Esophagus squamous epithelium (tissue), 5 donors: ENCODE results near the gene NRXN3. TPM values are rescaled to one million over a fixed set of nuclear protein-coding genes. Genes with fewer than 3 reads are reported as not detected.

Experiments
- DNase-seq: peaks from one replicate; lab custom pipeline; 2025; lab: John Stamatoyannopoulos, UW
- H3K27ac ChIP-seq, 4 donors: fragments of 200-600 bp; sonication (generic); one replicate each; pipeline ENCODE4 v1.5.1; 2016 to 2019; ENCODE audit warnings: mild to moderate bottlenecking in 1 of 4
- H3K27me3 ChIP-seq, 4 donors: fragments of 200-600 bp; sonication (generic); 1 replicate in 3 of 4; 2 replicates in 1 of 4; pipeline versions ENCODE4 v1.5.1 to v1.6.0; 2017 to 2021; ENCODE audit warnings: antibody characterized with exemption in 1 of 4
- H3K36me3 ChIP-seq, 3 donors: fragments of 200-600 bp; sonication (generic); one replicate each; pipeline ENCODE4 v1.5.1; 2016 to 2019
- H3K4me1 ChIP-seq, 3 donors: fragments of 200-600 bp; sonication (generic); one replicate each; pipeline ENCODE4 v1.5.1; 2017 to 2019
- H3K4me3 ChIP-seq, 4 donors: fragments of 200-600 bp; sonication (generic); 1 replicate in 3 of 4; 2 replicates in 1 of 4; pipeline ENCODE4 v1.5.1; 2016 to 2019; ENCODE audit warnings: mild to moderate bottlenecking in 2 of 4, moderate library complexity in 1 of 4
- H3K9me3 ChIP-seq, 3 donors: fragments of 200-600 bp; sonication (generic); one replicate each; pipeline ENCODE4 v1.5.1; 2016 to 2019
- CTCF ChIP-seq, 6 experiments: fragments of 450-650 bp in 4 of 6; fragments of 200-600 bp in 2 of 6; sonication (generic) in 2 of 6; IDR thresholded peaks; one replicate each; pipeline ENCODE4 v1.5.1; 2016 to 2019; ENCODE audit warnings: antibody characterized with exemption in 6 of 6, mild to moderate bottlenecking in 4 of 6, moderate library complexity in 4 of 6
- POLR2A ChIP-seq, 4 donors: fragments of 450-650 bp; IDR thresholded peaks; one replicate each; pipeline ENCODE4 v1.6.1; 2017; ENCODE audit warnings: antibody characterized with exemption in 4 of 4, mild to moderate bottlenecking in 4 of 4, moderate library complexity in 3 of 4
- WGBS, 2 donors: methylation state at CpG; one replicate each; pipeline ENCODE4 v1.1.5; 2018; 5-methylcytosine and 5-hydroxymethylcytosine counted together
- intact Hi-C: fragments of 100-400 bp; cut with DNase I; formaldehyde crosslinking; loops from one replicate; pipeline ENCODE4 v1.15.0; 2022
- total RNA-seq, 4 donors: library from RNA; depleted of rRNA; stranded (reverse); fragments of >200 nt; gene quantifications; one replicate each; pipeline ENCODE4 v1.1.0, GENCODE V29; 2016
- donor health status: DM: yes; HTN: yes; CAD: no.

NRXN3 gene
- total RNA-seq, 4 donors from 2014 or later = 0.30 to 15.8 (median 1.5) TPM

GRCh38 chr14:78763746-78764145, 593.6 kb downstream of the NRXN3 start:
- H3K27me3 ChIP-seq = no peaks in the 10 kb centered on the region
- H3K4me3 ChIP-seq = no peak overlapping the region
- H3K4me1 ChIP-seq = no peaks in the 10 kb centered on the region
- no peak for DNase-seq
- H3K27ac ChIP-seq = no peak overlapping the region
- no peaks in the 10 kb centered on the region for H3K36me3 ChIP-seq
- intact Hi-C loops = no loop called here
- WGBS, 2 donors = 80% methylated on average over 1 of the region's 1 CpG; no CpG with 5 or more reads in 1 of the 2 donors
- no peak for TF ChIP-seq CTCF (IDR thresholded peaks at IDR 0.05)
- H3K9me3 ChIP-seq = no peaks in the 10 kb centered on the region

GRCh38 chr14:78764240-78764639, 594.1 kb downstream of the NRXN3 start:
- WGBS, 2 donors = 39 to 43% methylated on average over 5 of the region's 5 CpGs
- intact Hi-C loops = no loop called here
- Histone ChIP-seq H3K27ac (no peak overlapping the region), H3K9me3 (no peaks in the 10 kb centered on the region), H3K4me3 (no peak overlapping the region), H3K36me3 (no peaks in the 10 kb centered on the region), H3K4me1 (no peaks in the 10 kb centered on the region), H3K27me3 (no peaks in the 10 kb centered on the region)
- DNase-seq = no peak
- no peak for TF ChIP-seq CTCF (IDR thresholded peaks at IDR 0.05)
- TF ChIP-seq POLR2A (IDR thresholded peaks at IDR 0.05) = no peak

DNA sequence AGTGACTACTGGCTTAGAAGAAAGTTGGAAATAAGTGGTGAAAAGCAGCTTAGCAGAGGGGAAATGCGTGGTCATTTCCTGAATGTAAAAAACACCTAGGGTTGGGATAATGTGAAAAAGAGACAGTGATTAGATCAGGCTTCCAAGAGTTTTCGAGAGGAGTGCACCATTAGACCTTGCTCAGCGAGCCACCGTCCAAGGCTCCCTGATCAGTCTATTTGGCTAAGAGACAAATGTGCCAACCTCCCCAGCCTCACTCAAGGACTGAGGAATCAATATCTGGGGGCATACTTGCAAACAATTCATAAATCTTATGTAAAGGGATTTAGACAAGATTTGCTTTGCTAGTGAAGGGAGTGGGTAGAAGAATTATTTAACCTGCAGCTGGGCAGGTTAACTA, 594.5 kb downstream of the NRXN3 start:
- no peaks in the 10 kb centered on the region for H3K9me3 ChIP-seq
- DNase-seq = no peak
- H3K27me3 ChIP-seq = no peaks in the 10 kb centered on the region
- WGBS, 2 donors = 58 to 66% methylated on average over 4 of the region's 4 CpGs
- no peak overlapping the region for H3K4me3 ChIP-seq
- TF ChIP-seq POLR2A (IDR thresholded peaks at IDR 0.05) (no peak), CTCF (IDR thresholded peaks at IDR 0.05) (no peak)
- intact Hi-C loops = no loop called here
- H3K36me3 ChIP-seq = no peaks in the 10 kb centered on the region
- H3K4me1 ChIP-seq = no peaks in the 10 kb centered on the region
- H3K27ac ChIP-seq = no peak overlapping the region

- intact Hi-C loops = no loop called here
- Histone ChIP-seq H3K27me3 (no peaks in the 10 kb centered on the region), H3K9me3 (no peaks in the 10 kb centered on the region), H3K27ac (no peak overlapping the region), H3K36me3 (no peaks in the 10 kb centered on the region), H3K4me1 (no peaks in the 10 kb centered on the region), H3K4me3 (no peak overlapping the region)
- no peak for DNase-seq
- 60 to 72% methylated on average over 5 of the region's 5 CpGs for WGBS, 2 donors
- TF ChIP-seq CTCF (IDR thresholded peaks at IDR 0.05) (no peak), POLR2A (IDR thresholded peaks at IDR 0.05) (no peak)
Observed at GRCh38 chr14:78767436-78767835, 597.3 kb downstream of the NRXN3 start.

DNA sequence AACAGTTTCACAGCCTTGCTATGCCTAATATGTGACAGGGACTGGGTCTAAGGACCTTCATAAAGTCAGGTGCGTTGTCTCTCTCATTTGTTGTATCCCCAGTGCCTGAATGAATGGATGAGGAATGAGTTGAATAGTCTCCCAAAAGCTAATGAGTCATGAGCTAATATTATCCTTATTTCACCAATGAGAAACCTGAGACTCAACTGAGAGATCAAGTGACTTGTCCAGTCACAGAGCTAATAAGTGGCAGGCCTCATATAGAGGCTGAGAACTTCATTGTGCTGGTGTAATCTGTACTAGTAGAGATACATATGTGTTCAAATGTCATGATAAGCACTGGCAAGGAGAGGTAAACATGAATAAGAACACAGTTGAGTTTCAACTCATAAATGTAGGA, 612.4 kb downstream of the NRXN3 start:
- DNase-seq = no peak
- H3K4me1 ChIP-seq = no peaks in the 10 kb centered on the region
- no peak overlapping the region for H3K27ac ChIP-seq
- no peaks in the 10 kb centered on the region for H3K27me3 ChIP-seq
- H3K9me3 ChIP-seq = no peaks in the 10 kb centered on the region
- H3K4me3 ChIP-seq = no peak overlapping the region
- TF ChIP-seq CTCF (IDR thresholded peaks at IDR 0.05) (no peak), POLR2A (IDR thresholded peaks at IDR 0.05) (no peak)
- no peaks in the 10 kb centered on the region for H3K36me3 ChIP-seq
- intact Hi-C loops = no loop called here
- 72 to 79% methylated on average over 1 of the region's 1 CpG for WGBS, 2 donors
